ENCODE measurements around the gene HIVEP2. TPM values are rescaled to one million over a fixed set of nuclear protein-coding genes. Genes with fewer than 3 reads are reported as not detected.

HIVEP2 gene
- total and polyA plus RNA-seq, 2 donors (not counting 3 experiments of a cell fraction or from before 2014, with no cell fraction given) = 1.3 to 4.7 TPM

- Histone ChIP-seq H3K27me3 (ENCODE audit: control insufficient read depth in 2 of 2, insufficient read depth in 2 of 2, low read length in 2 of 2) (no peaks in the 10 kb centered on the region), H3K4me2 (ENCODE audit: insufficient read depth, low read length) (no peak overlapping the region), H2AFZ (ENCODE audit: low read depth, low read length) (no peak overlapping the region), H3K79me2 (ENCODE audit: control insufficient read depth, insufficient read depth, low read length) (no peaks in the 10 kb centered on the region), H3K9ac (replicated peaks; ENCODE audit: extremely low read depth, insufficient read depth, low read length) (no peak overlapping the region), H3K4me3 (replicated peaks in 1 of 3; ENCODE audit: insufficient read depth in 1 of 3, low read depth in 1 of 3, low read length in 3 of 3) (no peak overlapping the region), H3K36me3 (ENCODE audit: control insufficient read depth in 2 of 2, extremely low read depth in 1 of 2, insufficient read depth in 2 of 2, low read length in 2 of 2) (no peaks in the 10 kb centered on the region), H3K27ac (ENCODE audit: insufficient read depth, low read depth, low read length) (no peak overlapping the region), H3K4me1 (ENCODE audit: control insufficient read depth, extremely low read depth, insufficient read depth, low read length) (peaks cover 5% of the 10 kb centered on the region), H4K20me1 (replicated peaks; ENCODE audit: control insufficient read depth, extremely low read depth, insufficient read depth, low read length) (no peaks in the 10 kb centered on the region), H3K9me3 (replicated peaks; ENCODE audit: control insufficient read depth, insufficient read depth, low read length) (no peaks in the 10 kb centered on the region), H3K9me1 (replicated peaks; ENCODE audit: control insufficient read depth, extremely low read depth, insufficient read depth, low read length) (no peaks in the 10 kb centered on the region)
- intact Hi-C loops (cut with micrococcal nuclease) (no loop called here), dilution Hi-C loops (cut with MboI; ENCODE audit: extremely low pct_ligation_motif_present, low sequenced_read_pairs) (no loop called here)
- no peak for TF ChIP-seq POLR2A (IDR thresholded peaks at IDR 0.05; ENCODE audit: low read depth, low read length)
- TF ChIP-seq POLR2AphosphoS5 (IDR thresholded peaks at IDR 0.05; ENCODE audit: insufficient read depth, low read depth, low read length) = no peak
- TF ChIP-seq GATA2 (IDR thresholded peaks at IDR 0.05; ENCODE audit: insufficient read depth, insufficient read length, low read depth, low read length) = no peak
- no peak for TF ChIP-seq MAX (IDR thresholded peaks at IDR 0.05; ENCODE audit: insufficient read depth, insufficient read length)
- TF ChIP-seq JUN (IDR thresholded peaks at IDR 0.05; ENCODE audit: borderline replicate concordance, insufficient read depth, insufficient read length, low read depth) = peak; percentile 33
- peak; percentile 72 for TF ChIP-seq FOS (IDR thresholded peaks at IDR 0.05; ENCODE audit: borderline replicate concordance, insufficient read depth, low read length)
- peak; percentile 65 for TF ChIP-seq MYC (IDR thresholded peaks at IDR 0.05; ENCODE audit: low read depth, low read length)
- TF ChIP-seq EZH2 (IDR thresholded peaks at IDR 0.05; ENCODE audit: borderline replicate concordance, low read depth, low read length, severe bottlenecking) = no peak
- TF ChIP-seq CTCF (IDR thresholded peaks at IDR 0.05; ENCODE audit: extremely low read depth in 1 of 2, insufficient read depth in 1 of 2, low read depth in 1 of 2, low read length in 2 of 2) = no peak
- ChIA-PET CTCF (no interaction called here), POLR2A (no interaction called here)
- peak; percentile 67 for DNase-seq (ENCODE audit: low read depth, low spot score)
- no TSS peak for BruUV-seq (replicated peaks)
- peak; percentile 94 for FAIRE-seq
Observed at GRCh38 chr6:142802124-142802523, 142.9 kb downstream of the HIVEP2 start.
